Endometrium (tissue), 2 donors: ENCODE data around the gene MDH2.
"Not testable (repeated sequence)": the region's sequence is repeated elsewhere in the genome, so short reads cannot be mapped to it uniquely, and the experiment has no call there.

ENCODE experiments used
- FAIRE-seq: peaks from 2 replicates; lab custom pipeline; 2012; peaks lifted over from hg19 to GRCh38; lab: Jason Lieb, UNC
- donor health status: control.
- donor health status: control.

MDH2 gene

GRCh38 chr7:76114742-76115141 lies 66.8 kb downstream of the MDH2 start:
- FAIRE-seq = not testable (repeated sequence)
